Astrocyte (in vitro differentiated cells and primary cell): ENCODE measurements around the gene GLRX5.

ENCODE experiments used
- CTCF ChIP-seq: IDR thresholded peaks from 2 replicates; pipeline ENCODE4 v1.5.1; 2011; ENCODE audit warnings: low read depth, mild to moderate bottlenecking, inconsistent platforms, low read length, moderate library complexity; ENCODE audit not compliant: insufficient read depth
- EZH2 ChIP-seq: IDR thresholded peaks from 2 replicates; pipeline ENCODE4 v1.6.1; 2012; ENCODE audit warnings: mild to moderate bottlenecking, low read length, inconsistent platforms; ENCODE audit not compliant: insufficient read depth

GRCh38 chr14:95503365-95504134, 31.3 kb upstream of the GLRX5 start:
- TF ChIP-seq CTCF (no peak), EZH2 (no peak)
